Measurements from ENCODE around the gene SEMA3F. TPM values are rescaled to one million over a fixed set of nuclear protein-coding genes. Genes with fewer than 3 reads are reported as not detected.

The SEMA3F gene
- total and polyA plus RNA-seq, 8 donors, result 1.4 to 8.8 (median 4.9) TPM

DNA sequence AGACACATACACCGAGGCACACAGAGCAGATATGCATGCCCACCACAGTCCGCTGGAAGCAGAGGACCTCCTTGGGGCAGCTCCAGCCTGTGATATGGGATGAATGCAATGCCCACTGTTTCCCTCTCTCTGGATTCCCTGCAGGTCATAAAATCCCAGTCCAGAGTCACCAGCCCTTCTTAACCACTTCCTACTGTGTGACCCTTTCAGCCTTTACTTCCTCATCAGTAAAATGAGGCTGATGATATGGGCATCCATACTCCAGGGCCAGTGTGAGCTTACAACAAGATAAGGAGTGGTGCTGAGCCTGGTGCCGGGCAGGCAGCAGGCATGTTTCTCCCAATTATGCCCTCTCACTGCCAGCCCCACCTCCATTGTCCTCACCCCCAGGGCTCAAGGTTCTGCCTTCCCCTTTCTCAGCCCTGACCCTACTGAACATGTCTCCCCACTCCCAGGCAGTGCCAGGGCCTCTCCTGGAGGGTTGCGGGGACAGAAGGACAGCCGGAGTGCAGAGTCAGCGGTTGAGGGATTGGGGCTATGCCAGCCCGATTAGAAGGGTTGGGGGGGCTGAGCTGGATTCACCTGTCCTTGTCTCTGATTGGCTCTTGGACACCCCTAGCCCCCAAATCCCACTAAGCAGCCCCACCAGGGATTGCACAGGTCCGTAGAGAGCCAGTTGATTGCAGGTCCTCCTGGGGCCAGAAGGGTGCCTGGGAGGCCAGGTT lies 36.0 kb downstream of the SEMA3F start, which contains the start of gene GNAT1:
Gene GNAT1 (plus strand): TSS at position 675 of the 725 bp plus-strand sequence. CDS start 116 bp downstream, outside the sequence.
- intact Hi-C loops (cut with DNase I), result loop anchor here in 1 of 3 donors (5.0 kb wide), 1 partner anchor 81 kb away; no protein-coding TSS in a partner anchor
- H3K9me3 ChIP-seq, result no peaks in the 10 kb centered on the region
- DNase-seq (peak in 1 of 6 donors; percentile 39), FAIRE-seq (no peak), ATAC-seq (no peak)
- peaks cover 0 to 7% (median 0%) of the 10 kb centered on the region in 4 donors for H3K27me3 ChIP-seq
- no peak within 1 kb of the TSS for H3K4me3 ChIP-seq
- no peaks in the 10 kb centered on the region for H3K36me3 ChIP-seq
- no peak for TF ChIP-seq CTCF (IDR thresholded peaks at IDR 0.05)
- H3K4me1 ChIP-seq, result peaks cover 0 to 19% (median 5%) of the 10 kb centered on the region in 3 donors
- H3K27ac ChIP-seq, result no peak within 1 kb of the TSS
- 63 to 65% methylated on average over 8 of the region's 8 CpGs for WGBS, 2 donors

GRCh38 chr3:50192124-50192523 lies 37.0 kb downstream of the SEMA3F start:
- H3K4me3 ChIP-seq, result no peak overlapping the region
- no peak overlapping the region for H3K27ac ChIP-seq
- intact Hi-C loops (cut with DNase I), result loop anchor here in 1 of 3 donors (5.0 kb wide), 1 partner anchor 80 kb away; no protein-coding TSS in a partner anchor
- WGBS, 2 donors, result 69 to 79% methylated on average over 8 of the region's 8 CpGs
- peak in 1 of 6 donors; percentile 70 for DNase-seq
- no peak for TF ChIP-seq CTCF (IDR thresholded peaks at IDR 0.05)
- no peak for ATAC-seq
- no peak for FAIRE-seq
- H3K9me3 ChIP-seq, result no peaks in the 10 kb centered on the region
- H3K4me1 ChIP-seq, result peaks cover 0 to 19% (median 5%) of the 10 kb centered on the region in 3 donors
- peaks cover 0 to 7% (median 0%) of the 10 kb centered on the region in 4 donors for H3K27me3 ChIP-seq
- no peaks in the 10 kb centered on the region for H3K36me3 ChIP-seq

- peak; percentile 68 to 88 (median 84) for TF ChIP-seq CTCF (IDR thresholded peaks at IDR 0.05)
- WGBS, 2 donors, result 10 to 11% methylated on average over 21 of the region's 21 CpGs
- Histone ChIP-seq H3K9me3 (no peaks in the 10 kb centered on the region), H3K27me3 (peaks cover 0 to 7% (median 0%) of the 10 kb centered on the region in 4 donors), H3K4me1 (peaks cover 0 to 19% (median 5%) of the 10 kb centered on the region in 3 donors), H3K4me3 (no peak overlapping the region), H3K36me3 (no peaks in the 10 kb centered on the region), H3K27ac (no peak overlapping the region)
- DNase-seq, result peak in 5 of 6 donors; percentile 52 to 92 (median 85)
- no peak for FAIRE-seq
- ATAC-seq, result peak; percentile 45 to 62 (median 57)
- intact Hi-C loops (cut with DNase I), result loop anchor here in 1 of 3 donors (5.0 kb wide), 1 partner anchor 80 kb away; no protein-coding TSS in a partner anchor
Measured at GRCh38 chr3:50192689-50193141, 37.6 kb downstream of the SEMA3F start.

- no peak for ATAC-seq
- H3K4me1 ChIP-seq, result peaks cover 0 to 19% (median 5%) of the 10 kb centered on the region in 3 donors
- no peak for DNase-seq
- H3K27ac ChIP-seq, result no peak overlapping the region
- no peak for TF ChIP-seq CTCF (IDR thresholded peaks at IDR 0.05)
- no peaks in the 10 kb centered on the region for H3K9me3 ChIP-seq
- no peak for FAIRE-seq
- H3K36me3 ChIP-seq, result no peaks in the 10 kb centered on the region
- 35 to 36% methylated on average over 34 to 36 of the region's 36 CpGs for WGBS, 2 donors
- intact Hi-C loops (cut with DNase I), result loop anchor here in 1 of 3 donors (5.0 kb wide), 1 partner anchor 79 kb away; no protein-coding TSS in a partner anchor
- no peak overlapping the region for H3K4me3 ChIP-seq
- peaks cover 0 to 7% (median 0%) of the 10 kb centered on the region in 4 donors for H3K27me3 ChIP-seq
Measured at GRCh38 chr3:50193286-50193685, 38.2 kb downstream of the SEMA3F start.
